ENCODE measurements around the gene IQSEC3. TPM values are rescaled to one million over a fixed set of nuclear protein-coding genes. Genes with fewer than 3 reads are reported as not detected.
A peak's percentile ranks its signal among the peaks of the same experiment; 100 is the strongest.

Gene IQSEC3
- total RNA-seq, 1 donor from 2014 or later: 0.82 TPM

DNA sequence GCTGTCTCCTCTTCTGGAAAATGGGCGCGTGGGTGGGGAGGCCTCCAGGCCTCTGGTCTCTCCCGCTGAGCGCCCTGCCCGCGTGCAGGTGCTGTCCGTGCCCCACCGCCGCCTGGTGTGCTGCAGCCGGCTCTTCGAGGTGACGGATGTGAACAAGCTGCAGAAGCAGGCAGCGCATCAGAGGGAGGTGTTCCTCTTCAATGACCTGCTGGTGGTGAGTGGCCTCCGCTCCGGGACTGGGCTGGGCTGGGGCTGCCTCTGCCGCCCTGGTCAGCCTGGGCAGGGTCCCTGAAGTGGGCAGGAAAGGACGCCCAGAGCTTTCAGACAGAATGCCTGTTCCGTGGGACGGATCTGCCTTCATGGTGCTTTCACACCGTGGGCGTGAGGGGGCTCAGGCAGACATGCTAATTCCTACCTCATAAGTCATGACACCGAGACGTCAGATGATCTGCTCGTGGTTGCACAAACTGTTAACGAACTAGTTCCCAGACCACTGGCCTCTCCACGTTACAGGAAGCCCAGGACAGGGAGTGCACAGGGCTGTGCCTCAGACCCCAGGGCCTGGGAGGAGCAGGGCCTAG, 96.9 kb downstream of the IQSEC3 start:
- no peak for DNase-seq

DNA sequence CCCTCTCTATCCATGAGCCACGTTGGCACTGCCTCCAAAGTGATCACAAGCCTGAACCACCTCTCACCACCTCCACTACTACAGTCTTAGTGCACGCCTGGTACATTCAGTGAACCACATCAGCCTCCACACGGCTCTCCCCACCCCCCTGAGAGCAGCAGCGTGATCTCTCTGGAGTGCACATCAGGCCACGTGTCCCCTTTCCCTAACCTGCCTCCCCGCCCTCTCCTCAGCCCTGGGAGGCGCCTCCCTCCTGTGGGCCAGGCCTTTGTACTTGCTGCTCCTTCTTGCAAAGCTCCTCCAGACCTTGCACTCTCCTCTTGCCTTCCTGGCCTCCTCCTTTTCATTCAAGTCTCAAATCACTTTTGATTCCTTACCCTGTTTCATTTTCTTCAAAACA, 97.6 kb downstream of the IQSEC3 start:
- DNase-seq: no peak

DNA sequence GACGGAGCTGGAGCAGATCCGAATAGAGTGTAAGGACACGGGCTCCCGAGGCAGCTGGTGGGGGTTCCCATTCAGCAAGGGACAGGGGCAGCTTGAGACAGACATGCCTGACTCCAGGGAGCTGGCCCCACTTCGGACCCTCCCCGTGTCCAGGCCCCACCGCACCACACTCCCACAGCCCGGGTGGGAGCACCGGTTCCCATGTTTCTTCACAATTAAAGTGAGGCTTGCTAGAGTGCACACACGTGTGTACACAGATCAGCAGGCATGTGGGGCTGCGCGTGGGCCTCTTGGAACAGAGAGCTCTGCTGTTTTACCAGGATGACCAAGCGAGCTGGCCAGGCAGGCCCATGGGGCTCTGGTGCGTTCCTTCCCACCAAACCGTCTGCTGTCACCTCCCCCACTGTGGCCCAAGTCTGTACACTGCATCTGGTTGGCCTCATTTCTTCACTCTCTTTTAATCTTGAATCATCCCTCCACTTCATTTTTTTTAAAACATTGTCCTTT, 99.3 kb downstream of the IQSEC3 start:
- DNase-seq: no peak

DNA sequence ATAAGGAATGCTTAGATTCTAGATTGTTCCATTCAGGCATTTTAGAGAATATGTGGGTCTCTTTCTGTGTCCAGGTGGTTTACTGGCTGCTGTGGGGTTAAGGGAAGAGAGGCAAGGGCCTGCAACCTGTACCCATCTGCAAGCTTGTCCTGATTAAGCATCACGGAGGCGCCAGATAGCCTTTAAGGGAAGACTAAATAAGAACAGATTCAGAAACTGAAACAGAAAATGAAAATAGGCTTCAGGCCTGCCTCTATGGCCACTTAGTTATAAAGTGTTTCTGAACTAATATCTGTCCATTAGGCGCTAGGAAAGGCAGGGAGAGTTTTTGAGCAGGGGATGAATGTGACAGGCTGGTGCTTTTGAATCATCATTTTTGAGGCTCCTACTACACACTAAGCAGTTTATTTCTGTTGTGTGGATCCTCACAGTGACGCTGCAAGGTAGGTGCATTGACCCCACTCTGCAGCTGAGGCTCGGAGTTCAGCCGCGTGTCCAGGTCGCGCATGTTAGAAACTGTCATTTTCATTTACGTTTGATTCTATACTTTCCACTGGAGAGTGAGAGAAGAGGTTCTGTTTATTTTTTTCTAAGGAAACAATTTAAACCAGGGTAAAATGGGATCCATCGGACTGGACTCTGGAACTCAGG, 100.0 kb downstream of the IQSEC3 start:
- no peak for DNase-seq

DNA sequence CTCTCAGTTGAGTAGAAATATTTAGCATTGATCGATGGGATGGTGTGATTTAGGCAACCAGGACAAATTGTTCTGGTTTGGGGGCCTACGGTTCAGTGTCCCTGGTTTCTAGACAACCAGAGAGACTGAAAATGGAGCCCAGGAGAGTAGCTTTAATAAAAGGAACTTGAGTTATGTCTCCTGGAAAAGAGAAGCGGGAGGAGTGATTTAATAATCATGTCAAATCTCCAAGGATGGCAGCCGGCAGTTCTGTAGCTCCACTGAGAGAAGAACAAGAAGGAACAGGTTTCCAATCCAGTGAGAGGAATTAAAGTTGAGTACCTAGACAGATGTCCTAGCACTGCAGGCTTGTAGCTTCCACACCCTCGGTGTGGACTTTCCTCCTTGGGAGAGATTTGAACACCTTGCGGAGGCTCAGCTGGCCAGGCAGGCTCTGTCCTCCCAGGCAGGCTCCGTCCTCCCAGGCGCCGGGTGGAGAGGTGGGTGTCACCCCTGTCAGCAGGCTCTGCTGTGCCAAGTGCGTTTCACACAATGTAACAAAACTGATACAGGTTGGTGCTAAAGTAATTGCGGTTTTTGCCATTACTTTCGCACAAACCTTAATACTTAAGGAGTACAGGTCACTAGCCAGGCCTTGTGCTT, 101.5 kb downstream of the IQSEC3 start:
- no peak for DNase-seq

DNA sequence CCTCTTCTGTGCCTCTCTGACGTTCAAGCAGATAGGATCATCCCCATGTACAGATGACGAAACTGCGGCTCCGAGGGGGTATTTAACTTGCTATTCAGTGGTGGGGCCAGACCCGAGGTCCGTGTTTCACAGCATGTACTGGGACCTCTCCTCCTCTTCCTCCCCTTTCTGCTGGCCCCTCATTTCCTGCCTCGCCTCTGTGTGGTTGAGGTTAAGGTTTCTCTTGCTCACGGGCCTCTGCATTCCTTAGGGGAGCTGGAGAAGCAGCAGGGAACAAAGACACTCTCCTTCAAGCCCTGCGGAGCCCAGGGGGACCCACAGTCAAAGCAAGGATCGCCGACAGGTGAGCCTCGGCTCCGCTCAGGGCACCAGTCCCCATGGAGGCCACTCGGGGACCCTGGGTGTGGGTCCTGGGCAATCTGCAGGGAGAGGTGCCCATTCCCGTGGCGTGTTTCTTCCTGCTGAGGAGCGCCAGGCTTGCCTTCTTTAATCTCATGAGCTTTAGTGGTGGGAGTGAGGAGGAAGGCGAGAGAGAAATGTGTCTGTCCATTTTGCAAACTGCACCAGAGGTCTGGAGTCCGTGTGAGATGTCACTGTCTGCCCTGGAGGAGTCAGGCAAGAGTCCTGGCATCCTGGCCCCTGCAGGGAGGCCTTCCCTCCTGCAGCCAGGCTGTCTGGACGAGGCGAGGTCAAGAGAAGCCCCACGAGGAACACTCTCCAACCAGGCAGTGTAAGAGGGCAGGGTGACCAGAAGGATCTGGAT, 102.4 kb downstream of the IQSEC3 start:
- DNase-seq: peak; percentile 41

DNA sequence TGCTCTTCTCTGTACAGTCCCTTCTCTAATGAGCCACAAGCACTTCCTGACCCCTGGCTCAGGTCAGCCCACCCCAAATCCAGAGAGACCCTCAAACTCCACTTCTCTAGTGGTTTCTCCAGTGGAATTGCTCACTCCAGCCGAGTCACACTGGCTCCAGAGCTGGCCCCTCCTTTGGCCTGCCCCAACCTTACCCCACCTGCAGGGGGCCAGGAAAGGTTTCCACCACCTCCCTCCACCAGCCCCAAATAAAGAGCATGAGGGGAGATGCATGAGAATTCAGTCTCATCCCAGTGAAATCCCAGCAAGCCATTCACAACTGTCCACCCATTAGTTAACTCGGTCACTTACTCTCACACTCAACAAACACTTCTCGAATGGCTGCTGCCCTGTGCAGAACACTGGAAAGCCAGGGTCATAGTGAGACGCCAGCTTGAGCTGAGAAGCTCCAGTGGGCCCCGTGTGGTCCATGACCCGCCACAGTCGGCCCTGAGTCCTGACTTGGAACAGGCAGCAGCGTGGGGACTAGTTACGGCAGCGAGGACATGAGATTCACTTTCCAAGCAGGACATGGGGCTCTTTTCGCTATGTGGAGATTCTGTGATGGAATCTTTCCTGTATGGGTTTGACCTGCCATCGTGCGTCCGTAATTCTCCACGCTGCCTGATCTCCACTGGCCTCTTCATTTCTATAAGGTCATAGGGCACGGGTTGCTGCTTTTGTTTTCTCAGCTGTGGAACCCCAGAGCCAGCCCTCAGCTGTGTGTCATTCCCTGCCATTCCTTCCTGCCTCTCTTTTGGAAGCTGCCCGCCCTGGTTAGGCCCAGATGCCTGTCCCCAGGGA, 103.2 kb downstream of the IQSEC3 start:
- DNase-seq: no peak

DNA sequence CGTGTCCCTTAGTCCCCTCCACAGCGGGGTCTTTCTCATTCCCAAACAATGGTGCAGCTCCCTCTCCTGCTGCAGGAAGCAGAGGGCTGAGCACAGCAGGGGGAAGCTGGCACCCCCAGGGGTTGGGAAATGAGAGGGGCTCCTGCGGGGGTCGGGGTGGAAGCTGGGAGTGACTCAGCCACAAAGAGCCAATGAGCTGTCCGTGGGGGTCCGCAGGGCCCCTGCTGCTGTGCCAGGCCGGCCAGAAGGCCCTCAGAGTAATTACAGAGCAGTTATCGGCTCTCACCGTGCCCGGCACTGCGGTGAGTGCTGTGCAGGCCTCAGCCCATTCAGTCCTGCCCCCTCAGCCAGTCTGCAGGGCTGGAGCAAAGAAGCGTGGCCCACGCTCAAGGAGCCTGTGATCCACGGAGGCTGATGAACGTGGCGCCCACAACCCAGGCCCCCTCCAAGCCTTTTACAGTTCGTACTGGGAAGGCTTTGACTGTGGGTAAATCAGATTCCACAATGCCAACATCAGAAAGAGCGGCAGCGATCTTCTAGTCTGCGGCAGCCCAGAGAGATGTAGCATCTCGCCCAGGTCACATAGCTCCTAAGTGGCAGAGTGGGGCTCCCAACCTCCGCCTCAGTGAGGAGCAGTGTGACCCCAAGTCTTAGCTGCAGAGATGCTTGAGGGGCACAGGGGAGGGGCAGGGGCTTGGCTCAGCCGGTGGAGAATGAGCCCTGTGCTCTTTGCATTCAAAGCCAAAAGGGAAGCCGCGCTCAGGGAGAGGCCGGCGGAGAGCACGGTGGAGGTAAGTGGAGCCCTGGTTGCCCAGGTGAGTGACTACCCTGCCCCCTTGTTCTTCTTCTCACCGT, 104.0 kb downstream of the IQSEC3 start:
- DNase-seq: no peak

DNA sequence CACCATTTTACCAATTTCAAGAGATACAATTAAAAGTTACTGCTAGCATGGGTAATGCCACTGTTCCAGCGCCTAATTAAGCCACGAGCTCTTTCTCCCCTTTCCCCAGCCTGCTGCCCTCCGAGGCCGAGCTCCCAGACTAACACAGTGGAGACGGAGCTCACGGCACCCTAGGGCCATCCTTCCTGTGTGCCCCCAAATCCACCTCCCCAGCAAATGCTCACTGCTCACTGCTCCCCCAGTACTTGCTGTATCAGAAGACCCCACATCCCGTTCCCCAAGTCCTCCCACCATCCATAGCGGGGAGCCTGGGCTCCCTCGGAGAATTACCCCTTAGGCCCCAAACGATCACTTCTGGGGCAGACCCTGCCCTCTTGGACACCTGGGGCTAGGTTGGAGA, 104.7 kb downstream of the IQSEC3 start:
- DNase-seq: no peak

DNA sequence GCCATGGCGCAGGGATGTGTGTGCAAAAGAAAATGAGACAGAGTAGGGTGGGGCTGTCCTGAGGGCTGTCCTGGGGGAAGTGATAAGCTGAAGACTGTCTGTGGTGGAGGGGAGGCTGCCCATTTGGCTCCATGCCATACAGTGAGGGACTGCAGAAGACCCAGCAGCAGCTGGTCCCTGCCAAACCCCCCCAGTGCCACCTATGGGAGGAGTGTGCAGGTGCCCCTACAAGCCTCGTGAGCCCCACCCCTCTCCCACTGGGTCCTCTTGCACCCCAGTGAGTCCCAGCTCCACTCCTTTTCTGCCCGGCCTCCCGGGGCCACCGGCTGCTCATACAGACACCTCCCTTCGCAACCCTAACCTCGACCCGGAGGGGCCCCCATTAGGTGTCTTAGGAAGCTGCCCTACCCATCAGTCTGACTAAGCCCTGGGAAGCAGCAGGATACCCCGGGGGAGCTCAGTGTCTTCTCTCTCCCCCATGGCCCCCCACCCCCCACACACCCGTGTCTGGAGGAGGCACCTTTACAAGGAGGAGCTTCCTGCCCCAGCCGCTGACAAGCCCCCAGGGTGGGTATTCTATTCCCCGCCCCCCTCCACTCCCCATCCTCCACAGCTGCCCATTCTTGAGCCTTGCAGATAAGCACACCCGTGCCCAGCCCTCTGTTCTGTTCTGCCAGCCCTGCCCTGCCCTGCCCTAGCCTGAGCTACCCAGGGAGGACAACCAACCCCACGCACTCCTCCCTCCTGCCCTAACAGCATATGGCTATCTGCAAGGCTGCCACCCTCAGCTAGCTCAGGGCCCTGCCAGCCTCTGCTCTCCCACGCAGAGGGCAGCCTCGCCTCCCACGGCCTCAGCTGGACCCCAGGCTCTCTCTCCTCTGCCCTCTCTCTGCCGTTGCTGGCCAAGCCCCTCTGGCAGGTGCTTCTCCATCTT, 105.4 kb downstream of the IQSEC3 start:
- no peak for DNase-seq

DNA sequence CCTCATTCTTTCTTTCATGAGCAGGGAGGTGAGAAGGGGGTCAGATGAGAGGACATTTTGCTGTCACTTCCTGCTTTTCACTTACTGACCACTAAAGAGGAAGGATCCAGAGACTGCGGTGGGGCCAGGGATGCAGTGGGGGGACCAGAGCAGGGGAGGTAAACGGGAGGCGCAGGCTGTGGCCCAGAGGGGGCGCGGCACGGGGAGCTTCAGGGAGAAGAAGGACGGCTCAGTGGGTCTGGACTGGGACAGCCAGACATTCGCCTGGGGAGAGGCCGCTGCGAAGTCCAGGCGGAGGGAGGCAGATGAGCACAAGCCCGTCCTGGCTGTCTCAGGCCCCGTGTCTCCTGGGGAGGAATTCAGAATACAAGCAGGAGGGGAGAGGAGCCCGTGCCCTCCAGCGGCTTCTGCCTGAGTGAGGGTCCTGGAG, 106.2 kb downstream of the IQSEC3 start:
- DNase-seq: no peak

DNA sequence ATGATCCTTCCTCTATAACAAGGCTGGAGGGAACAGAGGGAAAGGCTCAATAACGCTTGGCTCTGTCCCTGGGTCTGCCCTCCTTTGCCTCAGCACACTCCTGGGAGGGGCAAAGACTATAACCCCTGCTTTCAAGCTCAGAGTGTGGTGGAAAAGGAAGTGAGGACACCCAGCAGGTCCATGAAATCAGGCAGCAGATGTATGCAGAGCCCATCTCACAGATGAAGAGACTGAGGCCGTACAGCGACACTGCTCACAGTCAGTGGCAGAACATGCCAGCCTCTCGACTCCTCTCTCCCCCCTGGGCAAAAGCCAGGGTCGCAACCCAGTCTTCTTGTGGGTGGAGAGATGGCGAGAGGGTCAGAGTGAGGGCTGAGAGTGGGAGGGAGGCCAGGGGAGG, 107.6 kb downstream of the IQSEC3 start:
- DNase-seq: no peak

DNA sequence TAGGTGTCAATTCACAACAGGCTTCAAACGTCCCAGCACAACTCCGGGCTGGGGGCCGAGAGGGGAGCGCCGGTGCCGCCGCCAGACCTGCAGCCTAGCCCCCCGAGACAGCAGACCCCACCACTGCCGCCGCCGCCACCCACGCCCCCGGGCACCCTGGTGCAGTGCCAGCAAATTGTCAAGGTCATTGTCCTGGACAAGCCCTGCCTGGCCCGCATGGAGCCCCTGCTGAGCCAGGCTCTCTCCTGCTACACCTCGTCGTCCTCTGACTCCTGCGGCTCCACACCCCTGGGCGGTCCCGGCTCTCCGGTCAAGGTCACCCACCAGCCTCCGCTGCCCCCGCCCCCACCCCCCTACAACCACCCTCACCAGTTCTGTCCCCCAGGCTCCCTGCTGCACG, 108.0 kb downstream of the IQSEC3 start:
- DNase-seq: no peak

DNA sequence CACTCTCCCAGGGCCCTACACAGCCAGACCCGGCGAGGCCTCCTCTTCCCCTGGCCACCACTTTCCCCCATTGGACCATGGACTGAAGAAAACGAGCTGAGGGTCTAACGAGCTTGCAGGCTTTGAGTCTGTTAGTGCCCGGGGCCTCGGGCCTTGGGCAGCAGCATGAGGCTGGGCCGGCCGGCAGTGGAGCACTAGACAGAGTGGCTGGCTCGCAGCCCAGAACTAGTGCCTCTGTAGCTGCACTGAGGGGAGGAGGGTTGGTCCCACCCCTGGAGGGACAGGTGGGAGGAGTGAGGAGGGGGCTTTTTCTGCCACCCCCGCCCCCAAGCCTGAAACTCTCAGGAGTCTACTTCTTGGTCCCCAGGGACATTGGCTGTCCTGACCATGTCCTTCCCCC, 108.7 kb downstream of the IQSEC3 start:
- DNase-seq: peak; percentile 72

DNA sequence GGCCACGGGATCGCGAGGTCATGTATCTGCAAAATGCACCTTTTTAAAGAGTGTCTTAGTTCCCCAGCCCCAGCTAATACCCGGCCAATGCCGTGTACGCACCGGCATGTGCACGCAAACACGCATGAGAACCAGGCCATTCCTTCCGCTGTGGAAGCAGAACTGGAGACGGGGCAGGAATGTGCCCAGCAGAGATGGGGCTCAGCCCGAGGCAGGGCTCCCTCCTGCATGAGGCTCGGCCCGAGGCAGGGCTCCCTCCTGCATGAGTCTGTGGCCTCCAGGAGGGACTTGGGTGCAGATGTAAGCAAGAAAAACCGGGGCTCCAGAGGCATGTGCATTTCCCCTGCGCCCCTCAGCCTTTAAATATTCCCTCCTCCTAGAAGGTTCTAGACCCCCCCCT, 109.2 kb downstream of the IQSEC3 start:
- DNase-seq: no peak

DNA sequence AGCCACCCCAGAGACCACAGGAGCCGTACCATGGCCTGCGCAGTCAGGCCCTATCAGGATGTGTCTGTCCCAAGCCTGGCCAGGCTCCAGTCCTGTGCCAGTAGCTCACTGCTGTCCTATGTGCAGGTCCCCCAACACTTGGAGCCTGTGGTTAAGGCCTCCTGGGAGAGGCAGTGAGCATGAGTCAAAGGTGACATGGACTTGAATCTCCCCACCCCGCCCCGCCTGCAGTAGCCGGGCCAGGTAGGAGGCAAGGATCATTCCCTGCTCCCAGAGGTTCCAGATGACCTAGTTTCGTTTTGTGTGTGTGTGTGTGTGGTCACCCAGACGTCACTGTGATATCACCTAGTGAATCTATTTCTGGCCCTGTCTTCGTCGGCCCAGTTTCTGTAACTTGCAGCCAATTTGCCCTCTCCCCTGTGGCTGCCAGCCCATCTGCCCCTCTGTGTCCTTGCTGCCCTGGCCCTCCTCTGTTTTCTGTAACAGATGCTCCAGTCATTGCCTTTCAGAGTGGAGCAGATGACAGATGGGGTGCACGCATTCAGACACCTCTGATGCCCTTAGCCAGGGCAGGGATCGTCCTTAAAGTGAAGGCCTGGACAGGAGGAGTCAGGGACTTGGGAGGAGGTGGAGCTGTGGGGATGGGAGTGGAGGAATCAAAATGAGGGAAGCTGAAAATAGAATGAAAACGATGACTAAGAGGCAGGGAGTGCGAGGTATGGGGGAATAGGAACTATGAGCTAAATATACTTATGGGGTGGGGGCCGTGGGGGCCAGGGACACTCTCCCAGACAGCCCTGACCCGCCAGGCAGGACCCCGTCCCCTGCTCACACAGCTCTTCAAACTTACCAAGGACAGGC, 110.0 kb downstream of the IQSEC3 start:
- DNase-seq: peak; percentile 60

DNA sequence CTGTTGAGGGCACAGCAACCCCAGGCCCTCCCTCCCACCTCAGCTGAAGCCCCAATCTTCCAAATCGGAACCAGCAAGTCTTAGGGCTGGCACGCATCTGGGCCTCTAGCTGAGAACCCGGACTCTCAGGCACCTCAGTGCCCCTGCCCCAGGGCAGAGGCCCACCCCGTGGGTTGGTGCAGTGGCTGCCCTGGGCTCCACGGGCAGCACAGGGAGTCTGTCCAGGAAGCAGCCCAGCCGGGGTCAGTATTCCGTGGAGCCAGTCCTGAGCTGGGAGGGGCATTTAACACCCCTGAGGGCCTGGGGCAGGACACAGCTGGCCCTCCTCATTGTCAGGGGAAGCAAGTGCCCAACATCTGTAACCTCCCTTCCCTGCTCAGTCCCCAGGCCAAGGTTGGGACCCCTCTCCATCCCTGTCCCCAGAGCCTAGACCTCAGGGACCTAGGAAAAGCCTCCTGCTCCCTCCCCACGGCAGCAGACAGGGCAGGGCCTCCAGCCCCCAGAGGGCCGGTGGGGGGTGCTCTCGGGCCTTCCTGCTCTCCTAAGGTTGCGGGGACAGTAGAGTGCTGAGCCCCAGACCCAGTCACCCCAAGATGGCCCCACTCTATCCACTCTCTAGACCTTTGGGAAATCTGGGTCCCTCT, 110.9 kb downstream of the IQSEC3 start:
- no peak for DNase-seq
